GM12878 (cell line): ENCODE data around the gene SMAGP. TPM values are rescaled to one million over a fixed set of nuclear protein-coding genes. Genes with fewer than 3 reads are reported as not detected.
A peak's percentile ranks its signal among the peaks of the same experiment; 100 is the strongest.

Experiments
- ATAC-seq: fragments of 200-7000 bp; cut with Tn5 transposase; 3 replicates; pipeline ENCODE4 v1.9.1; 2020; ENCODE audit warnings: mild to moderate bottlenecking, moderate library complexity
- BruUV-seq: library from RNA; stranded (reverse); fragments of 400-500 nt; replicated peaks from 2 replicates; lab custom pipeline; 2021; lab: Mats Ljungman, UMichigan
- CTCF ChIA-PET: fragments of 300-600 bp; sonication (Branson Sonifier 250); formaldehyde crosslinking; extraction: SDS; loops from one replicate; lab custom pipeline; 2021; ENCODE audit warnings: inconsistent platforms; lab: Yijun Ruan, JAX
- POLR2A ChIA-PET: fragments of 350-600 bp; formaldehyde crosslinking; extraction: SDS; loops from one replicate; lab custom pipeline; 2021; ENCODE audit warnings: inconsistent platforms; lab: Charles Lee
- RAD21 ChIA-PET: fragments of 300-600 bp; sonication (Branson Sonifier 250); formaldehyde crosslinking; loops from one replicate; lab custom pipeline; 2023; ENCODE audit warnings: antibody characterized with exemption; ENCODE audit not compliant: unreplicated experiment; lab: Charles Lee
- SMC1A ChIA-PET: fragments of 300-600 bp; sonication (Branson Sonifier 250); formaldehyde crosslinking; loops from one replicate; lab custom pipeline; 2023; ENCODE audit not compliant: unreplicated experiment, uncharacterized antibody; lab: Charles Lee
- DNase-seq: peaks from one replicate; pipeline ENCODE4 v3.0.0-alpha.2; 2011; ENCODE audit warnings: low read depth, low spot score
- FAIRE-seq: peaks from 3 replicates; lab custom pipeline; 2011; peaks lifted over from hg19 to GRCh38; lab: Jason Lieb, UNC
- H2AFZ ChIP-seq: 2 replicates; pipeline ENCODE4 v1.6.0; 2011; ENCODE audit warnings: low read depth, low read length, control low read depth; ENCODE audit not compliant: control insufficient read depth
- H3K27ac ChIP-seq: 2 replicates; pipeline ENCODE4 v1.5.1; 2011; ENCODE audit warnings: control low read depth; ENCODE audit not compliant: control insufficient read depth, insufficient read depth
- H3K27me3 ChIP-seq, 2 experiments: replicated peaks in 1 of 2; 2 replicates each; pipeline versions ENCODE4 v1.6.0 to v1.6.1; 2011; ENCODE audit warnings: low read length in 1 of 2; ENCODE audit not compliant: control insufficient read depth in 2 of 2, insufficient read depth in 2 of 2
- H3K36me3 ChIP-seq, 2 experiments: 2 replicates each; pipeline ENCODE4 v1.5.1; 2011; ENCODE audit warnings: low read length in 1 of 2; ENCODE audit not compliant: control insufficient read depth in 2 of 2, insufficient read depth in 2 of 2
- H3K4me1 ChIP-seq: 2 replicates; pipeline ENCODE4 v1.6.1; 2011; ENCODE audit warnings: mild to moderate bottlenecking, low read length, moderate library complexity, mixed read lengths; ENCODE audit not compliant: control insufficient read depth, insufficient read depth
- H3K4me2 ChIP-seq: 2 replicates; pipeline ENCODE4 v1.6.0; 2011; ENCODE audit warnings: control low read depth; ENCODE audit not compliant: control insufficient read depth, insufficient read depth
- H3K4me3 ChIP-seq: fragments of 200-600 bp; sonication (generic); 2 replicates; pipeline ENCODE4 v1.5.1; 2016
- H3K79me2 ChIP-seq: 2 replicates; pipeline ENCODE4 v1.6.0; 2011; ENCODE audit warnings: low read length; ENCODE audit not compliant: control insufficient read depth, insufficient read depth
- H3K9ac ChIP-seq: 2 replicates; pipeline ENCODE4 v1.8.0; 2011; ENCODE audit warnings: low read length, control low read depth, mixed read lengths; ENCODE audit not compliant: control insufficient read depth, insufficient read depth
- H3K9me3 ChIP-seq: replicated peaks from 3 replicates; pipeline ENCODE4 v1.5.1; 2011; ENCODE audit warnings: mild to moderate bottlenecking, low read length; ENCODE audit not compliant: control insufficient read depth, insufficient read depth
- H4K20me1 ChIP-seq: 2 replicates; pipeline ENCODE4 v1.6.0; 2011; ENCODE audit not compliant: control insufficient read depth, insufficient read depth
- EED ChIP-seq: sonication (generic); IDR thresholded peaks from 2 replicates; pipeline ENCODE4 v1.6.1; 2016; ENCODE audit warnings: antibody characterized with exemption, low read depth
- EGR1 ChIP-seq, 2 experiments: IDR thresholded peaks; 1 replicate in 1 of 2; 2 replicates in 1 of 2; pipeline ENCODE4 v1.6.1; 2011 to 2012; ENCODE audit warnings: low read depth in 2 of 2, low read length in 2 of 2, borderline replicate concordance in 1 of 2, mild to moderate bottlenecking in 1 of 2, moderate library complexity in 1 of 2
- FOS ChIP-seq: IDR thresholded peaks from 3 replicates; pipeline ENCODE4 v1.6.1; 2011; ENCODE audit warnings: borderline replicate concordance; ENCODE audit not compliant: insufficient read length; ENCODE audit errors: extremely low read depth
- NFIC ChIP-seq: IDR thresholded peaks from 2 replicates; pipeline ENCODE4 v1.6.1; 2012; ENCODE audit warnings: low read depth, mild to moderate bottlenecking, inconsistent platforms, low read length, moderate library complexity
- NFYB ChIP-seq: IDR thresholded peaks from 2 replicates; pipeline ENCODE4 v1.6.1; 2011; ENCODE audit warnings: low read depth, mild to moderate bottlenecking, low read length, improper control_type of control experiment, moderate library complexity; ENCODE audit not compliant: insufficient read depth
- PAX5 ChIP-seq: IDR thresholded peaks from 2 replicates; pipeline ENCODE4 v1.6.1; 2011; ENCODE audit warnings: low read depth, low read length, borderline replicate concordance
- POLR2AphosphoS5 ChIP-seq: IDR thresholded peaks from 2 replicates; pipeline ENCODE4 v1.6.1; 2011; ENCODE audit warnings: mild to moderate bottlenecking, low read length, inconsistent platforms
- RB1 ChIP-seq: fragments of 450-650 bp; formaldehyde crosslinking; IDR thresholded peaks from 2 replicates; pipeline ENCODE4 v1.6.1; 2017; ENCODE audit warnings: mild to moderate bottlenecking, borderline replicate concordance
- ZBED1 ChIP-seq: IDR thresholded peaks from 2 replicates; pipeline ENCODE4 v1.6.1; 2016; ENCODE audit warnings: borderline replicate concordance
- WGBS: methylation state at CpG from one replicate; pipeline ENCODE4 v1.1.6; 2016; ENCODE audit warnings: low lambda C conversion rate; ENCODE audit not compliant: insufficient replicate concordance, insufficient coverage; ENCODE audit errors: missing lambda C conversion rate; 5-methylcytosine and 5-hydroxymethylcytosine counted together
- in situ Hi-C: fragments of 300-500 bp; cut with MboI; formaldehyde crosslinking; loops from 9 replicates; pipeline ENCODE4 v1.14.3; 2018; ENCODE audit warnings: mixed read lengths
- intact Hi-C: fragments of 100-400 bp; cut with micrococcal nuclease; formaldehyde crosslinking; loops from one replicate; pipeline ENCODE4 v1.14.2; 2022; ENCODE audit not compliant: unreplicated experiment
- polyA plus RNA-seq, 11 experiments: library from polyadenylated mRNA; depleted of rRNA in 4 of 11; unstranded in 6 of 11; stranded (reverse) in 5 of 11; fragments of >200 nt; fragmentation: Nextera tagmentation in 4 of 11; fragmentation: Illumina TruSeq in 1 of 11; extraction: Ambion mirVana in 4 of 11; extraction: Trizol in 1 of 11; gene quantifications; 1 replicate in 1 of 11; 2 replicates in 10 of 11; pipeline versions ENCODE4 v1.2.1 to v1.2.3, GENCODE V29; 2011 to 2016; ENCODE audit warnings: inconsistent platforms in 2 of 11, missing spikeins in 2 of 11, low read depth in 1 of 11
- total RNA-seq, 4 experiments: library from RNA; depleted of rRNA in 3 of 4; stranded (reverse); fragments of >200 nt in 3 of 4; fragmentation: Illumina TruSeq in 1 of 4; extraction: Trizol in 1 of 4; gene quantifications; 2 replicates each; pipeline versions ENCODE4 v1.2.1 to v1.2.3, GENCODE V29; 2013 to 2021
- TF ChIP-seq, protein P1 (sequence below): fragments of 450-650 bp; IDR thresholded peaks from 2 replicates; pipeline ENCODE4 v1.6.1; 2017; ENCODE audit warnings: antibody characterized with exemption, mild to moderate bottlenecking, moderate library complexity
- TF ChIP-seq, protein P2 (sequence below): fragments of 450-650 bp; IDR thresholded peaks from 2 replicates; pipeline ENCODE4 v1.6.1; 2014; ENCODE audit warnings: mild to moderate bottlenecking
- TF ChIP-seq, protein P3 (sequence below), 3 experiments: IDR thresholded peaks in 2 of 3; conservative IDR thresholded peaks in 1 of 3; 2 replicates each; pipeline ENCODE4 v1.5.1; 2011; ENCODE audit warnings: low read depth in 3 of 3, low read length in 3 of 3, mild to moderate bottlenecking in 3 of 3, control low read depth in 2 of 3, moderate library complexity in 2 of 3, inconsistent platforms in 1 of 3, mixed read lengths in 1 of 3; ENCODE audit not compliant: control insufficient read depth in 2 of 3, insufficient read depth in 1 of 3; ENCODE audit errors: extremely low read depth in 1 of 3
- TF ChIP-seq, protein P4 (sequence below): IDR thresholded peaks from 2 replicates; pipeline ENCODE4 v1.6.1; 2012; ENCODE audit warnings: low read depth, low read length, improper control_type of control experiment

Gene SMAGP
- total and polyA plus RNA-seq, 10 of the 15 experiments (the other 5 are each of a cell fraction or from before 2014, with no cell fraction given): 0.42 to 7.1 (median 3.9) TPM

DNA sequence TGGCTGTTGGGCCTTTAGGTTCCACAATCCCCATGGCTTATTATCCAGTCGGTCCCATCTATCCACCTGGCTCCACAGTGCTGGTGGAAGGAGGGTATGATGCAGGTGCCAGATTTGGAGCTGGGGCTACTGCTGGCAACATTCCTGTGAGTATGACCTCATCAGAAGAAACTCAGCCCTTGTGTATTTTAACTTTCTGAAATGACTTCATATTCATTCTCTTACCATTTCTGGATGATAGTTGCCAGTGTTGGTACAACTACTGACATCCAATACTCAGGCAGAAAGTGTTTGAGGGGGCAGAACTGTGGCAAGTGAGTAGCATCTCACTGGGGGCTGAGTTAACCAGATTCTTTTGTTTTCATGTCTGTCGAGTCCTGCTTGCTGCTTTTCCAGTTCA is 29.2 kb downstream of the SMAGP start (continued):
- TF ChIP-seq, protein P1, sequence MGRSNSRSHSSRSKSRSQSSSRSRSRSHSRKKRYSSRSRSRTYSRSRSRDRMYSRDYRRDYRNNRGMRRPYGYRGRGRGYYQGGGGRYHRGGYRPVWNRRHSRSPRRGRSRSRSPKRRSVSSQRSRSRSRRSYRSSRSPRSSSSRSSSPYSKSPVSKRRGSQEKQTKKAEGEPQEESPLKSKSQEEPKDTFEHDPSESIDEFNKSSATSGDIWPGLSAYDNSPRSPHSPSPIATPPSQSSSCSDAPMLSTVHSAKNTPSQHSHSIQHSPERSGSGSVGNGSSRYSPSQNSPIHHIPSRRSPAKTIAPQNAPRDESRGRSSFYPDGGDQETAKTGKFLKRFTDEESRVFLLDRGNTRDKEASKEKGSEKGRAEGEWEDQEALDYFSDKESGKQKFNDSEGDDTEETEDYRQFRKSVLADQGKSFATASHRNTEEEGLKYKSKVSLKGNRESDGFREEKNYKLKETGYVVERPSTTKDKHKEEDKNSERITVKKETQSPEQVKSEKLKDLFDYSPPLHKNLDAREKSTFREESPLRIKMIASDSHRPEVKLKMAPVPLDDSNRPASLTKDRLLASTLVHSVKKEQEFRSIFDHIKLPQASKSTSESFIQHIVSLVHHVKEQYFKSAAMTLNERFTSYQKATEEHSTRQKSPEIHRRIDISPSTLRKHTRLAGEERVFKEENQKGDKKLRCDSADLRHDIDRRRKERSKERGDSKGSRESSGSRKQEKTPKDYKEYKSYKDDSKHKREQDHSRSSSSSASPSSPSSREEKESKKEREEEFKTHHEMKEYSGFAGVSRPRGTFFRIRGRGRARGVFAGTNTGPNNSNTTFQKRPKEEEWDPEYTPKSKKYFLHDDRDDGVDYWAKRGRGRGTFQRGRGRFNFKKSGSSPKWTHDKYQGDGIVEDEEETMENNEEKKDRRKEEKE: no peak

DNA sequence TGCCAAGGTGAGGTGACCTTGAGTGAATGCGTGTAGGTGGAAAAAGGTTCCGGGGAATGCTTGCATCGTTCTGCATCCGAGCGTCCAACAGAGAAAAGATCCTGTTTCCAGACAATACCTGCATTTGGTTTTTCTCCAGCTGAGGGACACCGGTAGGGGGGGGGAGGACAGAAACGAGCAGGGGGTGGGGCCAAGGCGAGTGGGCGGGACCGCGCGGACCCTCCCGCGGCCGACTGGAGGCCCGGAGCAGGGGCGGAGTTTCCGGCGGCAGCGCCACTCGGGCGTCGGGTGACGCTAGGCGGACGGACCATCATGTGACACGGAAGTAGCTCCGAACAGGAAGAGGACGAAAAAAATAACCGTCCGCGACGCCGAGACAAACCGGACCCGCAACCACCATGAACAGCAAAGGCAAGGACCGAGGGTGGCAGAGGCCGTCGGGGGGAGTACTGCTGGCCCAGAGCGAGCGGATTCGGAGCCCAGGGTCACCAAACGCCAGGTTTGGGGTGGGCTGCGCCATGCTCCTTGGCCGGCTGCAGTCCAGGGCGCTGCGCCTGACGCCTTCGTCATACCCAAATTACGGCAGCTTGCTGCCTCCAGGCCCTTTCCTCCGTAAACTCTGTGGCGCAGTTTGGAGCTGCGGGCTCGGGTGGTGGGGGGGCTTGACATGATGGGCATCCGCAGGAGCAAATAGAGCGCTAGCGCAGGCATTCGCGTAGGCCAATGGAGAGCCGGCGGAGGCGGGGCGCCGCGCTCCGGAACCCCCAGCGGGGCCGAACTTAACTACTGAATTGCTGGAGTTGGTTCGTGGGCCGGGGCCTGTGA is 31.5 kb downstream of the SMAGP start, which contains the start of gene DAZAP2:
Gene DAZAP2 (plus strand): TSS at position 317 of the 825 bp plus-strand sequence. CDS start 82 bp downstream, at position 399.
- WGBS: under 1% methylated on average over 68 of the region's 70 CpGs
- Histone ChIP-seq H3K27ac (peak within 1 kb of the TSS; percentile 98), H3K36me3 (peaks cover 6 to 25% of the 10 kb centered on the region in 2 experiments), H3K9ac (peak within 1 kb of the TSS; percentile 100), H3K4me1 (peaks cover 3% of the 10 kb centered on the region; the same call in 1 of the 2 replicates), H4K20me1 (no peaks in the 10 kb centered on the region), H2AFZ (peak within 1 kb of the TSS; percentile 98), H3K9me3 (no peaks in the 10 kb centered on the region), H3K27me3 (no peaks in the 10 kb centered on the region), H3K4me2 (peak within 1 kb of the TSS; percentile 99), H3K4me3 (peak within 1 kb of the TSS; percentile 79), H3K79me2 (peaks cover 24% of the 10 kb centered on the region)
- POLR2A ChIA-PET: interaction anchor here (0.6 to 2.0 kb wide), 16 partner anchors 8 to 891 kb away, joined by 3 to 16 read pairs (median 4); partner anchors contain the start of genes CSRNP2, LETMD1, NR4A1 and POU6F1
- DNase-seq: peak; percentile 88
- TSS peak; percentile 84 for BruUV-seq
- RAD21 ChIA-PET: interaction anchor here (0.5 to 1.5 kb wide), 9 partner anchors 9 to 474 kb away, joined by 3 to 9 read pairs (median 4); partner anchors contain the start of genes POU6F1 and SLC11A2
- intact Hi-C loops: loop anchor here (2.0 to 5.0 kb wide), 2 partner anchors 66 to 191 kb away; partner anchors contain the start of genes LETMD1 and TFCP2
- CTCF ChIA-PET: interaction anchor here (0.5 to 2.7 kb wide), 13 partner anchors 14 to 1758 kb away, joined by 3 to 11 read pairs (median 4); partner anchors contain the start of genes POU6F1 and SMAGP
- FAIRE-seq: peak; percentile 83
- in situ Hi-C loops: no loop called here
- SMC1A ChIA-PET: interaction anchor here (0.6 to 1.5 kb wide), 9 partner anchors 14 to 473 kb away, joined by 3 to 8 read pairs (median 3); partner anchors contain the start of gene POU6F1
- peak; percentile 97 for ATAC-seq
- no peak for TF ChIP-seq ZBED1
- peak; percentile 100 for TF ChIP-seq NFYB
- no peak for TF ChIP-seq EED
- no peak for TF ChIP-seq NFIC
- peak in 1 of 2 experiments; percentile 76; a peak in 2 of 3 replicates for TF ChIP-seq EGR1 (IDR thresholded peaks at IDR 0.05; ENCODE audit: borderline replicate concordance in 1 of 2, low read depth in 2 of 2, low read length in 2 of 2)
- peak; percentile 98 for TF ChIP-seq POLR2AphosphoS5
- TF ChIP-seq, protein P2, sequence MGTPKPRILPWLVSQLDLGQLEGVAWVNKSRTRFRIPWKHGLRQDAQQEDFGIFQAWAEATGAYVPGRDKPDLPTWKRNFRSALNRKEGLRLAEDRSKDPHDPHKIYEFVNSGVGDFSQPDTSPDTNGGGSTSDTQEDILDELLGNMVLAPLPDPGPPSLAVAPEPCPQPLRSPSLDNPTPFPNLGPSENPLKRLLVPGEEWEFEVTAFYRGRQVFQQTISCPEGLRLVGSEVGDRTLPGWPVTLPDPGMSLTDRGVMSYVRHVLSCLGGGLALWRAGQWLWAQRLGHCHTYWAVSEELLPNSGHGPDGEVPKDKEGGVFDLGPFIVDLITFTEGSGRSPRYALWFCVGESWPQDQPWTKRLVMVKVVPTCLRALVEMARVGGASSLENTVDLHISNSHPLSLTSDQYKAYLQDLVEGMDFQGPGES: peak; percentile 85
- TF ChIP-seq FOS: peak; percentile 92
- 0 out of 2 replicates have a peak, but pooled peaks have one; percentile 32 for TF ChIP-seq PAX5
- TF ChIP-seq, protein P3, sequence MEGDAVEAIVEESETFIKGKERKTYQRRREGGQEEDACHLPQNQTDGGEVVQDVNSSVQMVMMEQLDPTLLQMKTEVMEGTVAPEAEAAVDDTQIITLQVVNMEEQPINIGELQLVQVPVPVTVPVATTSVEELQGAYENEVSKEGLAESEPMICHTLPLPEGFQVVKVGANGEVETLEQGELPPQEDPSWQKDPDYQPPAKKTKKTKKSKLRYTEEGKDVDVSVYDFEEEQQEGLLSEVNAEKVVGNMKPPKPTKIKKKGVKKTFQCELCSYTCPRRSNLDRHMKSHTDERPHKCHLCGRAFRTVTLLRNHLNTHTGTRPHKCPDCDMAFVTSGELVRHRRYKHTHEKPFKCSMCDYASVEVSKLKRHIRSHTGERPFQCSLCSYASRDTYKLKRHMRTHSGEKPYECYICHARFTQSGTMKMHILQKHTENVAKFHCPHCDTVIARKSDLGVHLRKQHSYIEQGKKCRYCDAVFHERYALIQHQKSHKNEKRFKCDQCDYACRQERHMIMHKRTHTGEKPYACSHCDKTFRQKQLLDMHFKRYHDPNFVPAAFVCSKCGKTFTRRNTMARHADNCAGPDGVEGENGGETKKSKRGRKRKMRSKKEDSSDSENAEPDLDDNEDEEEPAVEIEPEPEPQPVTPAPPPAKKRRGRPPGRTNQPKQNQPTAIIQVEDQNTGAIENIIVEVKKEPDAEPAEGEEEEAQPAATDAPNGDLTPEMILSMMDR (IDR thresholded peaks at IDR 0.05 in 2 of 3, conservative IDR thresholded peaks at IDR 0.05 in 1 of 3; ENCODE audit: control insufficient read depth in 2 of 3, extremely low read depth in 1 of 3, insufficient read depth in 1 of 3, low read depth in 3 of 3, low read length in 3 of 3): peak in 1 of 3 experiments; percentile 42; a peak in 1 of 6 replicates
- peak; percentile 65 for TF ChIP-seq RB1
- TF ChIP-seq, protein P4, sequence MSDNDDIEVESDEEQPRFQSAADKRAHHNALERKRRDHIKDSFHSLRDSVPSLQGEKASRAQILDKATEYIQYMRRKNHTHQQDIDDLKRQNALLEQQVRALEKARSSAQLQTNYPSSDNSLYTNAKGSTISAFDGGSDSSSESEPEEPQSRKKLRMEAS: peak; percentile 75
